NK-92 (cell line): ENCODE data around the gene LRRC49.

Experiments used
- DNase-seq: peaks from one replicate; lab custom pipeline; 2025; ENCODE audit not compliant: unreplicated experiment; lab: John Stamatoyannopoulos, UW

Gene LRRC49

GRCh38 chr15:71085809-71086208, 193.2 kb downstream of the LRRC49 start:
- DNase-seq, result no peak

GRCh38 chr15:71088155-71088554, 195.5 kb downstream of the LRRC49 start:
- no peak for DNase-seq

- DNase-seq, result no peak
Observed at GRCh38 chr15:71088683-71089082, 196.1 kb downstream of the LRRC49 start.

- DNase-seq, result no peak
Observed at GRCh38 chr15:71089801-71090200, 197.2 kb downstream of the LRRC49 start.

- DNase-seq, result no peak
Observed at GRCh38 chr15:71091601-71092000, 199.0 kb downstream of the LRRC49 start.

- DNase-seq, result no peak
Observed at GRCh38 chr15:71092056-71092600, 199.5 kb downstream of the LRRC49 start.

- DNase-seq, result no peak
Observed at GRCh38 chr15:71093054-71094024, 200.7 kb downstream of the LRRC49 start.

- DNase-seq, result no peak
Observed at GRCh38 chr15:71094137-71094536, 201.5 kb downstream of the LRRC49 start.

GRCh38 chr15:71096676-71097075, 204.1 kb downstream of the LRRC49 start:
- DNase-seq, result no peak

GRCh38 chr15:71097890-71098289, 205.3 kb downstream of the LRRC49 start:
- no peak for DNase-seq

GRCh38 chr15:71098920-71099319, 206.3 kb downstream of the LRRC49 start:
- no peak for DNase-seq
